HAP-1 (cell line): Measurements from ENCODE around the gene IFNB1.

Source experiments
- DNase-seq, 2 experiments: peaks; one replicate each; pipeline ENCODE4 v3.0.0-alpha.2; 2016 to 2020; ENCODE audit warnings: low spot score in 2 of 2
- H3K27me3 ChIP-seq: fragments of 250-450 bp; sonication (Bioruptor Pico); 2 replicates; pipeline ENCODE4 v1.5.1; 2020; ENCODE audit warnings: low read depth, mild to moderate bottlenecking, moderate library complexity
- H3K36me3 ChIP-seq: fragments of 250-450 bp; sonication (Bioruptor Pico); replicated peaks from 2 replicates; pipeline ENCODE4 v1.5.1; 2020; ENCODE audit warnings: mild to moderate bottlenecking
- H3K4me1 ChIP-seq: fragments of 250-450 bp; sonication (Bioruptor Pico); 2 replicates; pipeline ENCODE4 v1.5.1; 2020; ENCODE audit warnings: mild to moderate bottlenecking
- H3K4me3 ChIP-seq: fragments of 250-450 bp; sonication (Bioruptor Pico); 2 replicates; pipeline ENCODE4 v1.5.1; 2020; ENCODE audit warnings: mild to moderate bottlenecking, moderate library complexity
- H3K9me3 ChIP-seq: fragments of 250-450 bp; sonication (Bioruptor Pico); 2 replicates; pipeline ENCODE4 v1.5.1; 2020; ENCODE audit warnings: mild to moderate bottlenecking, moderate library complexity
- in situ Hi-C: fragments of 300-500 bp; cut with MboI; formaldehyde crosslinking; loops from 3 replicates; pipeline ENCODE4 v1.14.3; 2020; ENCODE audit warnings: low sequenced_read_pairs, inconsistent platforms, mixed read lengths

IFNB1 gene

DNA sequence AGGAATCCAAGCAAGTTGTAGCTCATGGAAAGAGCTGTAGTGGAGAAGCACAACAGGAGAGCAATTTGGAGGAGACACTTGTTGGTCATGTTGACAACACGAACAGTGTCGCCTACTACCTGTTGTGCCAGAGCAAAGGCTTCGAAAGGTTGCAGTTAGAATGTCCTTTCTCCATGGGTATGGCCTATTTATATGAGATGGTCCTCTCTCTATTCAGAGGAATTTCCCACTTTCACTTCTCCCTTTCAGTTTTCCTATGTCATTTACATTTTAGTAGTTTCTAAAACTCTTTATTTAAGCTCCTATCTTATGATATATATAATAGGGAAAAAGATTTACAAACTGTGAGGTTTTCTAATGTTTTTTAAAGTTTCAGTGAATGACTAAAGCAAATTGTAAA lies at the start of gene IFNB1:
TSS of gene IFNB1 (minus strand) at position 162 of the 400 bp plus-strand sequence. CDS start at position 89, 73 bp downstream.
- no peaks in the 10 kb centered on the region for H3K36me3 ChIP-seq
- no peak for DNase-seq

GRCh38 chr9:21121595-21122251 lies 44.0 kb upstream of the IFNB1 start:
- in situ Hi-C loops, result loop anchor here (25.0 kb wide), 2 partner anchors 234 to 1184 kb away; no protein-coding TSS in a partner anchor
- Histone ChIP-seq H3K27me3 (peaks cover 4% of the 10 kb centered on the region; the same call in 1 of the 2 replicates), H3K9me3 (no peaks in the 10 kb centered on the region), H3K36me3 (no peaks in the 10 kb centered on the region), H3K4me1 (no peaks in the 10 kb centered on the region), H3K4me3 (no peak overlapping the region)
- no peak for DNase-seq

More for the DNA sequence above, at the start of gene IFNB1:
- in situ Hi-C loops, result no loop called here
- Histone ChIP-seq H3K4me1 (no peaks in the 10 kb centered on the region), H3K9me3 (no peaks in the 10 kb centered on the region), H3K4me3 (no peak within 1 kb of the TSS), H3K27me3 (no peaks in the 10 kb centered on the region)

DNA sequence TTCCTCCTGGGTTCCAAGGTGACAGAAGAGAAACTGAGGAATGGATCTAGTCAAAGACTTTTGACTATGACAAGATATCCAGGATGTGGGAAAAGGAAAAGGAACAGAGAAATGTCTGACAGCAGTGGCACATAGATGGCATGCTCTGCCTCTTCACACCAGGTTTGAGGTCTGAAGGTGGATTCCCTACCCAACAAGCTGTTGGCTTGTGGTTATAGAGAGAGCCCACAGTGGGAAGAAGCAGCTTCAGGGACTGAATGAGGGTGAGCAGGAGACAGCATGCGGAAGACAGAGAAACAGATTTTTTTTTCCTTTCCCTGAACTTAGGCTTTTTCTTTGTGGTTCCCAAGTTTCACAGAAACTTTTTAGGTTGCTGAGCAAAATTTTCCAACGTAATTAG lies 43.3 kb upstream of the IFNB1 start:
- no peaks in the 10 kb centered on the region for H3K4me1 ChIP-seq
- peaks cover 4% of the 10 kb centered on the region; the same call in 1 of the 2 replicates for H3K27me3 ChIP-seq
- DNase-seq, result no peak
- H3K36me3 ChIP-seq, result no peaks in the 10 kb centered on the region
- in situ Hi-C loops, result loop anchor here (25.0 kb wide), 2 partner anchors 234 to 1184 kb away; no protein-coding TSS in a partner anchor
- H3K4me3 ChIP-seq, result no peak overlapping the region
- H3K9me3 ChIP-seq, result no peaks in the 10 kb centered on the region

DNA sequence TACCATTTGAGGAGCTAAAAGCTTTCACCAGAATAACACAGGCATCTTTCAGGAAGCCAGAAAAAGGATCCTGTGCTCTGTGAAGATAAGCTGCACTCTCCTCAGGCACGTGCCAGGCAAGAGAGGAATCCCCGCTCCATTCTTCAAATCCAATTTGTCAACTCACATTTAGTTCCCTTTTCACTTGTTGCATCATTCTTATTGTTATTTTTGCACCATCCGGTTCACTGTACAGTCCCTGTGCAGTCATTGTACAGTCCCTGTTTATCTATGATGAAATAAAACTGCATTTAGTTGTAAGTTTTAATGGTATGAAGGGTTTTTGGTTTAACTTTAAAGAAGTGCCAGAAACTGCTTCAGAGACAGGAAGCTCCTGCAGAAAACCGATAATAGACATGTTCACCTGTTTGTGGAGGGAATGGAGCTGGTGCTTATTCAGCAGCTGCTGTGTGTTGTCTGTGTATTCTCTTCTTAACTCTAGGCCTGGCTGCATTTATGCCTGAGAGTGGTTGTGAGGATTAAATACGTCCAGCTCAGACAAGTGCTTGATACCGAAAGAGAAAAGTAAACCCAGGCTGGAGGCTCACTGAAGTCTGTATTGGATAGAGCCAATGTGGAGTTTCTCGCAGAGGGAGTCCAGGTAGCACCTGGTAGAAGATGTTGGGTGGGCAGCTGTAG lies 41.5 kb upstream of the IFNB1 start:
- no peaks in the 10 kb centered on the region for H3K4me1 ChIP-seq
- no peaks in the 10 kb centered on the region for H3K36me3 ChIP-seq
- in situ Hi-C loops, result loop anchor here (25.0 kb wide), 2 partner anchors 232 to 1182 kb away; no protein-coding TSS in a partner anchor
- H3K4me3 ChIP-seq, result no peak overlapping the region
- no peaks in the 10 kb centered on the region for H3K9me3 ChIP-seq
- no peak for DNase-seq
- peaks cover 4% of the 10 kb centered on the region; the same call in 1 of the 2 replicates for H3K27me3 ChIP-seq

- no peaks in the 10 kb centered on the region for H3K4me1 ChIP-seq
- no peaks in the 10 kb centered on the region for H3K36me3 ChIP-seq
- H3K27me3 ChIP-seq, result peaks cover 4% of the 10 kb centered on the region; the same call in 1 of the 2 replicates
- in situ Hi-C loops, result loop anchor here (25.0 kb wide), 2 partner anchors 227 to 1177 kb away; no protein-coding TSS in a partner anchor
- no peak for DNase-seq
- no peaks in the 10 kb centered on the region for H3K9me3 ChIP-seq
- no peak overlapping the region for H3K4me3 ChIP-seq
Measured at GRCh38 chr9:21114311-21114710, 36.6 kb upstream of the IFNB1 start.

DNA sequence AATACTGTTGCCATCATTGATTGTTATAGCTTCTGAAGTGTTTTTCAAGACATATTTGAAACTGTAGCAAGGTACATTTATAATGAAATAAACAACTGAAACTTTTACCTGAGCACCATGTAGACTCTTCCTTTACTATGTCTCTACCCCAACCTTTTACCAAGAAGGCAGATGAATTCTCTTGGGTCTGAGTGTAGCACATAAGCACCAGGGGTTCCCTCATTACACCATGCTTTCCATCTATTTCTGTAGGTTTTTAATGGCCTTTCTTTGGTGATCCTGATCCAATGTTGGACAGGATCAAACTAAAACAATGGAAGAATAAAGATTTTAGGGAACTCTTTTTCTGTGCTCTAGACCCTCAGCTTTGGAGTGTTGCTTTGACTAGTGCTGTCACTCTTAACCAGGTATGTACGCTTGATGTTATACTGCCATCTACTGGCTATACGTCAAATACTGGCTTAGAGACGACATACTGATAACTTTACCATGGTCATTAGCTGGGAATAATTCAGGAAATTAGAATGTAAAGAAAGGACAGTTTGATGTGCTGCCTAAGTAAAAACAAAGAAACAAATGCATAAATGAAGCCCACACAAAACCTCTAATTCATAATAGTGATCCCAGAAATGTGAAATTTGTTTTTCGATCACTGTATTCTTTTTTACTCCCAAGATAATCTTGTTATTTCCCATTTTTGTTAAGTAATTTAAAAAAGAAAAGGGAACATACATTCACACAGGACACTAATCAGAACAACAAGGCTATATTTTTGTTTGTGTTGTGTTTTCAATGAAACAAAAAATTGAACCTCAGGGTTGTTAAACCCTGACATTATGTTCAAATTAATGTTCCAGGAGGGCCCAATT lies 33.2 kb upstream of the IFNB1 start:
- DNase-seq, result peak; percentile 36 to 75
- Histone ChIP-seq H3K4me1 (no peaks in the 10 kb centered on the region), H3K27me3 (no peaks in the 10 kb centered on the region), H3K36me3 (no peaks in the 10 kb centered on the region), H3K4me3 (no peak overlapping the region), H3K9me3 (no peaks in the 10 kb centered on the region)
- in situ Hi-C loops, result loop anchor here (25.0 kb wide), 2 partner anchors 224 to 1174 kb away; no protein-coding TSS in a partner anchor

- H3K4me3 ChIP-seq, result no peak overlapping the region
- no peaks in the 10 kb centered on the region for H3K27me3 ChIP-seq
- no peaks in the 10 kb centered on the region for H3K4me1 ChIP-seq
- H3K9me3 ChIP-seq, result no peaks in the 10 kb centered on the region
- in situ Hi-C loops, result loop anchor here (25.0 kb wide), 2 partner anchors 217 to 1167 kb away; no protein-coding TSS in a partner anchor
- DNase-seq, result no peak
- H3K36me3 ChIP-seq, result no peaks in the 10 kb centered on the region
Measured at GRCh38 chr9:21104787-21105186, 27.0 kb upstream of the IFNB1 start.

DNA sequence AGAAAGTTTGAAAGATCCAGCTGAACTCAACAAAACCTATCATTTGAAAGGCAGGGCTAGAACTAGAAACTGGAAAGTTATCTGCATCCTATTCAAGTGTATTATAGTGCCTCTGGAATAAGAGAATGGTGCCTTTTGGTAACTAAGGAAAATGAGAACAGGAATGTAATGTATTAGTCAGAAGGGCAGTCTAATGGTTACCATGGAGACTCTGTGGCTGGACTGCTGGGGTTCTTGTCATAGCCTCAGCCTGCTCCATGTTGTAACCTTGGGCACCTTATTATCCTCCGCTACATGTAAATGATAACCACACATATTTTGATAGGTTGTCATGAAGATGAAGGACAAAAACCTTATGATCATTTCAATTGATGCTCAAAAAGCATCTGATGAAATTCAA lies 24.6 kb upstream of the IFNB1 start:
- H3K9me3 ChIP-seq, result no peaks in the 10 kb centered on the region
- in situ Hi-C loops, result loop anchor here (25.0 kb wide), 2 partner anchors 215 to 1165 kb away; no protein-coding TSS in a partner anchor
- DNase-seq, result no peak
- no peaks in the 10 kb centered on the region for H3K36me3 ChIP-seq
- no peaks in the 10 kb centered on the region for H3K27me3 ChIP-seq
- H3K4me3 ChIP-seq, result no peak overlapping the region
- H3K4me1 ChIP-seq, result no peaks in the 10 kb centered on the region

DNA sequence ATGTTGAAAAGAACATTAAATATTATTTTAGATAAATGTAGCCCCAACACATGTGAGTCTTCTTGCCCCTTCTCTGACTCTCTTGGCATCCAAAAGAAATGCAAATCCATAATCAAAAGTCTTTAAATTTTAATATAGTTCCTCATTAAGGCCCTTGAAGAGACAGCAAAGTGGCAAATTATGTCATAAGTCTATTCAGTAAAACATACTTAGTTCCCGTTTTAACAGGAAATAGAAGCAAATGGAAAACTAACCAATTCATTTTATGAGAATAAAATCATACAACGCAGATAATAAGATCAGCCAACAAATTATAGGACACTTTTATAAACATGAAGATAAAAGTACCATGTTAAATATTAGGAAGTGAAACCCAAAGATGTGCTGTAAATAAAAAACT lies 20.1 kb upstream of the IFNB1 start:
- Histone ChIP-seq H3K4me1 (no peaks in the 10 kb centered on the region), H3K9me3 (no peaks in the 10 kb centered on the region), H3K27me3 (no peaks in the 10 kb centered on the region), H3K4me3 (no peak overlapping the region), H3K36me3 (no peaks in the 10 kb centered on the region)
- no peak for DNase-seq
- in situ Hi-C loops, result no loop called here

DNA sequence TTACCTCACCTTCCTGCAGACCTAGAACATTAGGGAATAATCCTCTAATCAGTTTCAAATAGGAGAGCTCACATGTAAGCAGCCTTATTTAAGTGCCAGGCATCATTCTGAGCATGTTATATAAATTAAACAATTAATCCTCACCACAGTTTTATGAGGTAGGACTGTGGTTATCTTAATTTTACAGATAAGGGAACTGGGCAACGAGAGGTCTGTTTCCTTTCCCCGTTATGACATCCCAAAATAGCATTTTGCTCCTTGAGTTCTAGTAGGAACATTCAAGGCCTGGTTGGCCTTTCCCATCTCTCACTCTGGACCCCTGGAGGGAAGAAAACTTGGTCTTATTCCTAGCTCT lies 19.1 kb upstream of the IFNB1 start:
- Histone ChIP-seq H3K36me3 (no peaks in the 10 kb centered on the region), H3K9me3 (no peaks in the 10 kb centered on the region), H3K4me1 (no peaks in the 10 kb centered on the region), H3K27me3 (no peaks in the 10 kb centered on the region), H3K4me3 (no peak overlapping the region)
- in situ Hi-C loops, result no loop called here
- no peak for DNase-seq

- in situ Hi-C loops, result no loop called here
- Histone ChIP-seq H3K36me3 (no peaks in the 10 kb centered on the region), H3K27me3 (no peaks in the 10 kb centered on the region), H3K9me3 (no peaks in the 10 kb centered on the region), H3K4me1 (no peaks in the 10 kb centered on the region), H3K4me3 (no peak overlapping the region)
- DNase-seq, result no peak
Measured at GRCh38 chr9:21096172-21096900, 18.6 kb upstream of the IFNB1 start.

GRCh38 chr9:21095561-21095960 lies 17.8 kb upstream of the IFNB1 start:
- no peaks in the 10 kb centered on the region for H3K27me3 ChIP-seq
- H3K4me1 ChIP-seq, result no peaks in the 10 kb centered on the region
- H3K36me3 ChIP-seq, result no peaks in the 10 kb centered on the region
- H3K9me3 ChIP-seq, result no peaks in the 10 kb centered on the region
- in situ Hi-C loops, result no loop called here
- H3K4me3 ChIP-seq, result no peak overlapping the region
- no peak for DNase-seq

DNA sequence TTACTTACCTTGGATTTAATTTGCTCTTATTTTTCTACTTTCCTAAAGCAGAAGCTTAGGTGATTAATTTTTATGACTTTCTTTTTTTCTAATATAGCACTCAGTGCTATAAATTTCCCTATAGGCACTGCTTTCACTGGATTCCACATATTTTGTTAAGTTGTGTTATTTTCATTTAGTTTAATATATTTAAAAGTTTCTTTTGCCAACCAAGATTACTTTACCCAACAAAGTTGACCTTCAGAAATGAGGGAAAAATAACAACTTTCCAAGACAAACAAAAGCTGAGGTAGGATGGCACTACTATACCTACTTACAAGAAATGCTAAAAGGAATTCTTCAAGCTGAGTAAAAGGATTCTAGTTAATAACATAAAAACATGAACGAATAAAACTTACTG lies 8.8 kb upstream of the IFNB1 start:
- DNase-seq, result no peak
- no peaks in the 10 kb centered on the region for H3K9me3 ChIP-seq
- H3K4me1 ChIP-seq, result no peaks in the 10 kb centered on the region
- H3K27me3 ChIP-seq, result no peaks in the 10 kb centered on the region
- H3K4me3 ChIP-seq, result no peak overlapping the region
- no peaks in the 10 kb centered on the region for H3K36me3 ChIP-seq
- in situ Hi-C loops, result no loop called here
